GM12865 (cell line): ENCODE results near the gene PSMB7.
A peak's percentile ranks its signal among the peaks of the same experiment; 100 is the strongest.

Source experiments
- DNase-seq: peaks from one replicate; pipeline ENCODE4 v3.0.0; 2010; ENCODE audit warnings: low read depth
- H3K4me3 ChIP-seq: 2 replicates; pipeline ENCODE4 v1.5.1; 2011; ENCODE audit warnings: mild to moderate bottlenecking, low read depth, low read length, control low read depth
- CTCF ChIP-seq: IDR thresholded peaks from 2 replicates; pipeline ENCODE4 v1.5.1; 2011; ENCODE audit warnings: low read length, control low read depth, low read depth, inconsistent platforms; ENCODE audit not compliant: insufficient read depth; ENCODE audit errors: missing control alignments

Gene PSMB7

GRCh38 chr9:124423591-124423990, 8.3 kb upstream of the PSMB7 start:
- no peak for DNase-seq
- TF ChIP-seq CTCF = no peak
- no peak overlapping the region for H3K4me3 ChIP-seq

GRCh38 chr9:124423155-124423554, 7.9 kb upstream of the PSMB7 start:
- TF ChIP-seq CTCF = no peak
- DNase-seq = no peak
- no peak overlapping the region for H3K4me3 ChIP-seq

- H3K4me3 ChIP-seq = no peak overlapping the region
- no peak for TF ChIP-seq CTCF
- peak; percentile 16 for DNase-seq
Measured at GRCh38 chr9:124420991-124421543, 5.8 kb upstream of the PSMB7 start.

- H3K4me3 ChIP-seq = no peak overlapping the region
- TF ChIP-seq CTCF = no peak
- peak; percentile 19 for DNase-seq
Measured at GRCh38 chr9:124419832-124420489, 4.7 kb upstream of the PSMB7 start.

- no peak for DNase-seq
- peak overlapping the region; percentile 96 for H3K4me3 ChIP-seq
- no peak for TF ChIP-seq CTCF
Measured at GRCh38 chr9:124415852-124416484, 726 bp upstream of the PSMB7 start.

GRCh38 chr9:124414612-124415011, 630 bp downstream of the PSMB7 start:
- no peak for DNase-seq
- no peak for TF ChIP-seq CTCF
- peak overlapping the region; percentile 96 for H3K4me3 ChIP-seq
